Amygdala (tissue), 56 donors: ENCODE results near the gene HOXA10.

ENCODE experiments used
- DNase-seq, 56 donors: peaks; one replicate each; lab custom pipeline; 2025; lab: John Stamatoyannopoulos, UW

HOXA10 gene

DNA sequence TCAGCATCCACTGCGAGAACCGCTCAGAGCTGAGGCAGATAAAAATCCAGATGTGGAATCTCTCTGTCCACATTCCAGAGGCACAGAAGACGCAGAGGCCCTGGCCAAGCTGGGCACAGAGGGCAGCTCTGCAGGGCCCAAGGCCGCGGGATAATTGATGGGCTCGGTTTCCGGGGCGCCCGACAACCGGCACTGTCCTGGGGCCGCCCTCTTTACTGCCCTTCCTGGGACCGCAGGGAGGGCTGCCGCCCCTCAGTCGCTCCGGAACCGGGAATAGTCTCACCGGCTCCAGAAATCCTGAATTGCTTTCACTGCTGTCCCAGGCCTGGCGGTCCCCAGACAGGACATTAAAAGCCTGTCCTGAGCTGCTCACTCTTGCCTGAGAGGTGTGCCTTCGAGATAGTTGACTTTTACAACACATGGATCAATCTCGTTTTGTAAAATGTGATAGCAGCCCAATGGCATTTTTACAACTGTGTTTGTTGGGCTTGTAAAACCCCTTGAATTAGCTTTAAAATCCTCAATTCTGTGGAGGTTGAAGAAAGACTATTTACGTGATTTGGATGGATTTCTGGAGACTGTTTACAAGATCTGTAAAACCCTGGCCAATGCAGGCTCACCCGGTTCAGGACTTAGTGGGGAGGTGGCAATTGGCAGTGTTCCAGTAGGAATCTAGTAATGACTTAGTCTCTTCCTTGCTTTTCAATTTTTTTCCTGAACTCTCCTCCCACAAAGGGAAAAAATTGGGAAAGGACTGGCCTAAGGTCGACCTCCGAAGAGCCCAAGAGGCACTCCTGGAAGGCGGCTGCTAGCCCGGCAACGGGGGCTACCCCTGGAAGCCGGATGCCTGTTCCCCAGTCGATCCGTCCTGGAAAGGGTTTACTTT is 25.1 kb downstream of the HOXA10 start:
- DNase-seq: no peak

DNA sequence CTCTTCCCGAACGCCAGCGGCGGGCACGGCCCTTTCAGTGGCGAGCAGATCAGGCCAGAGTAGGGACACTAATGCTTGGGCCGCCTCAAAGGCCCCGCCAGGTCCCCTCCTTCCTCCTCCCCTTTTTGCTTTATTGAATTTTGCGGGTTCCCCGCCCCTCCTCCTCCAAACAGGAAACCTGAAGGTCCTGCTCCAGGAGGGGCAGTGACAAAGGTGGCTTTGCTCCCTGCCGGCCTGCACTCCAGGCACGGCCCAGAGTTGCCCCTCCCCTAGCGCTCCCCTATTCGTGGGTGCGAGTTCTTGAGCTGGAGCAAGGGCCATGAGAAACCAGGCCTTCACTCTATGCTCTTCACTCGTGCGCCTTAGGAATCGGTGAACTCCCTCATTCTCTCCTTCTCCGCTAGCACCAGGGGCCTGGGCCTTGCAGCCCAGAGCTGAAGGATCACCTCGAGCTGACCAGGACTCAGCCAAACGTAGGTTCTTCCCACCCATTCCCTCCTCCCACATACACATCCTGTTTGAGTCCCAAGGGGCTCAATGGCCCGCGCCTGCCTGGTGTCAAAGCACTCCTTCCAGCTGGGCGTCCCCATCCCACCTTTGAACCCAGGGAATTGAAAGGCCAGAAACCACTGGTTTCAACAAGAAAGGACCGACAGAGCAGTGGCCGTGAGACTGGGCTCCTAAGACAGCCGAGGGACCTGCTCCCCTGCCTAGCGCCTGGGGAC is 25.9 kb downstream of the HOXA10 start:
- DNase-seq: no peak

DNA sequence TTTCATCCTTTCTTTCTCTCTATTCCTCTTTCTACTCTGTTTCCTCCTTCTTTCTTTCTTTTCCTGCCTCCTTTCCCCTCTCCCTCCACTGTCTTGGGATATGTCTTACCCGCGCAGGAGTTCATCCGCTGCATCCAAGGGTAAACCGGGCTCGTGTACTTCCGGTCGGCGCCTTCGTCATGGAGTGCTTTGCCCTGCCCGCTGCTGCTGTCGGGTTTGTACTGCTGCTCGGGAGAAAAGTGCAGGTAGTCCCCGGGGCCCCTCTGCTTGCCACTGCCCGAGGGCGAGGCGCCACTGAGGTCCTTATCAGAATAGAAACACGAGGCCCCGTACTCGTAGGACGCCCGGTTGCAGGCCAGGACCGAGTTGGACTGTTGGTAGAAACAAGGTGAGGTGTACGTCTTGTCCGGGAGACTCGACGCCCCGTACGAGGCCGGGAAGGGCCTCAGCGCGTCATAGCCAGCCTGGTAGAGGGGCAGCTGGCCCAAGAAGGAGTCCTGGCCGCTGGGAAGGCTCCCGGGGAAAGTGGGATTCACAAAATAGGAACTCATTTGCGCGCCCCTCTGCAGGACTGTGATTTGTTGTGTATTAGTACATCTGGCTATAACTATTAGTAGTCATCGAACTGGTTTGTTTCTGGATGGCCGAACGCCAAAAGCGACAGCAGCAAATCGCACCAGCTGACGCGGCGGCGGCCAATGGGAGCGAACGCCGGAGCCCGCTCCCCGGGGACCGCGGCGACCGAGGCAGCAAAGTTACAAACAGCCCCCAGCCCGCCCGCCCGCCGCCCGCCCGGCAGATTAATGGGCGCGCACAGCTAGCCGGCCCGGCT is 26.7 kb downstream of the HOXA10 start, which contains the start of gene HOXA6:
Gene HOXA6 (minus strand): TSS at position 576 of the 832 bp plus-strand sequence. CDS start 25 bp downstream, at position 551.
- DNase-seq: no peak

DNA sequence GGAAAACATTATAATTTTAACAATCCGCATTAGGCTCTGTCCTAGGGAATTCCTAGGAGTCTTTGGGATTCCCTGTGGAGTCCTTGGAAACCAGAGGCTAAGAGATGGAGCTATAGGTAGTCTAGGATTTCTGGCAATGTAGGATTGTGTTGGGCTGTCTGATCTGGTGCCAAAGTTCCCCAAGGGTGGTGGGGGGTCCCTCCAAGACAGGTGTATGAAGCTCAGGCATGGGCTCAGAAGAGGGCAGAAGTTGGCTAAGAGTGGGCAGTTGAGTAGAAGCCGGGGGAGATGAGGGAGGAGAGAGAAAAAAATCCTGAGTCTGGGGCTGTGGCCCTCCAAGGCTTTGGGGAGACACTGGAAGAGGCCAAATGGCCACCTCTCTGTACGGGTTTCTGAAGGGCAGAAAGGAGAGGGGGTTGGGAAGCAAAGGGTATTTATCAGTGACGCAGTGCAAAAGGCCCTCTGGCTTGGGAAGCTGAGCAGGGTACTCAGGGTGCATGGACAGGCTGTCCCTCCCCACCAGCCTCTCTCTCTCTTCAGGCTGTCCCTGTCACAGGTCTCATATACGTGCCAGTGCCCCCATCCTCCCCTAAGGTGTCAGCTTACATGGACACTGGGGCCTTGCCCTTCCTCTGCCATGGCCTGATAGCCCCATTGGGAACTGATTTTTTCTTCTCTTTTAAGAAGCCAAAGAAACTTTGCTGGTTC is 27.5 kb downstream of the HOXA10 start:
- DNase-seq: no peak

DNA sequence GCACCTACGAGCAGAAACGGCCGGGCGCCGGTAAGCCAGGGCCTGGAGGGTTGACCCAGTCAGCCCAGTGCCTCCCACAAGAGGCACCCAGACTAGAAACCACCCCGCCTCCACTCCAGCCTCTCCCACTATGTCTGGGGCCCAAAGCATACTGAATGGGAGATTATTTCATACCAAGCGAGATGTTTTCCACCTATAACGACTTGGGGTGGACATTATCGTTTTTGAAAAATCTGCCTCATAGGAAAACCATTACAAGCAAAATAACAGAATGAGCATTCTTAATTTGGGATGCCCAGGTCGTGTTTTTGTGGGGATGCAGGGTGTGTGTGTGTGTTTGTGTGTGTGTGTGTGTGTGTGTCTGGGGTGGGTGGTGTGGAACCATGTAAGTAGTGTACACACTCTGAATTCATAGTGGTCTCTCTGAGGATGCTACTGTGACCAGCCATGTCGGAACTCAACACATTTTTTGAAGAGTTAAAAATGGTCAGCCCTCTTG is 28.2 kb downstream of the HOXA10 start:
- DNase-seq: no peak

DNA sequence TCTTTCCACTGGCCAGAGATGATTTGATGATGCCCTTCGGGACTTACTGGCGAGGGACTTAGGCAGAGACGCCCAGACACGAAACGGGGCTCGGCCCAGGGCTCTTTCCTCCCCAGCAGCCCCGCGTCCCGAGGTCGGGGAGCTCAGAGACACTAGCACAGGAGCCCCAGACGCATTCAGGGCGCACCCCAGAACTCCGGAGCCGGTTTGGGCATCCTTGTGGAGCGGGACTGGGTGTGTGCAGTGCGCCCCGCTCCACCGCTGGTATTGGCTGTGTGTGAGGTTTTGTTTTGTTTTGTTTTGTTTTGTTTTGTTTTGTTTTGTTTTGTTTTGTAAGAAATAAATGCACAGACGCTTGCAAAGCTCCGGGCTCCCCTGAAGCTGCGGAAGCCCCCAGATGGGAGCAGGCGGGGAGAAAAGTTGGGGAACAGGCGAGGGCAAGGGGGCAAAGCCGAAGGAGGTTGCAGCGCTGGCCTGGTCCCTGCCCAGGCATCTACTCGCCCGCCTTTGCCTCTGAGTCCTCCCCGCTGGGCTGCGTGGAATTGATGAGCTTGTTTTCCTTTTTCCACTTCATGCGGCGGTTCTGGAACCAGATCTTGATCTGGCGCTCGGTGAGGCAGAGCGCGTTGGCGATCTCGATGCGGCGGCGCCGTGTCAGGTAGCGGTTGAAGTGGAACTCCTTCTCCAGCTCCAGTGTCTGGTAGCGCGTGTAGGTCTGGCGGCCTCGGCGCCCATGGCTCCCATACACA is 28.8 kb downstream of the HOXA10 start:
- no peak for DNase-seq

DNA sequence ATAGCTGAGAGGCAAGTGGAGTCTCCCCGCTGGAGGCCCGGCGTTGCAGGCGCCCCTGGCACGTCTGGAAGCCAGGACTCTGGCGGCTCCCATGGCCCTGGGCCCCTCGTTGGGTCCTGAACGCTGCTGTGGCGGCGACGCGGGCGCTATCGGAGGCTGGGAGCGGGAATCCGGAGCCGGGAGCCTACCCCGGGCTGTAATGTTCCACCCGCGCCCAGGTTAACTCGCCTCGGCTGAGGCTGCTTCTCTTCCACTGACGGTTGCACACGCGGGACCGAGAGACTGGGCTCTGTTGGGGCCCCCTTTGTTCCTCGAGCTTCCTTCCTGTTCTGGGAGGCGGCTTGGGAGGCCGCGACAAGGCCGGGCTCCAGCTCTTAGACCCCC is 29.3 kb downstream of the HOXA10 start:
- no peak for DNase-seq

DNA sequence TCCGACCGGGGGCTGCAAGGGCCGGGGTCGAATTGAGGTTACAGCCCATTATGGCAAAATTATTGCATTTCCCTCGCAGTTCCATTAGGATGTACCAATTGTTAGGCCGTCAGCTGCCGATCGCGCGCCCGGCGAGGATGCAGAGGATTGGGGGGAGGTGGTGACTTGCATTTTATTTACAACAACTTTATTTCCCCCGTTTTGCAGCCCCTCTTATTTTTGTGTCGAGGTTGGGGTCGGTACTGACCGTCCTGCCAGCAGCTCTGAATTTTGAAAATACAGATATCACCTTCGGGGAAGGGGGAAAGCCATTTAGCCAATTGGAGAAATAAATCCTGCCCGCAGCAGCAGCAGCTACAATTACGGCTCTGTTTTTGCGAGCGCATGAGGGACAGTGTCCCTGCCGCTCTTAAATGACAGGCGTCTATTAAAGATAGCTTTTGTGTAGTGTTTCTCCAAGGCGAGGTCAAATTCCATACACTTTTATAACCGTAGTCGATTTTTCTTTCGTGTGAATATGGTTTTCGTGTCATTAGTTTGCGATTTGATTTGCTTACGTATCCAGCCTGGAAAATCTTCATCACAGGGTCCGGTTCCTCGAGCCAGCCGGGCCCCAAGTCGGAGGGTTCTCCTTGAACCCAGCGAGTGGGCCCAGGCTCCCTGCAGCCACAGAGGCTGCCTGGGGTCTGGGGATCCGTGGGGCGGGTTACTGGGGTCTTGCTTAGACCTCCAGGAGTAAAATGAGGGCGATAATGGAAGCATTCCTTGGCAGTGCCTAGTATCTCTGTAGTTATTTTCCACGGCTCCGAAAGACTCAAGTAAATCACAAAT is 30.0 kb downstream of the HOXA10 start:
- no peak for DNase-seq

DNA sequence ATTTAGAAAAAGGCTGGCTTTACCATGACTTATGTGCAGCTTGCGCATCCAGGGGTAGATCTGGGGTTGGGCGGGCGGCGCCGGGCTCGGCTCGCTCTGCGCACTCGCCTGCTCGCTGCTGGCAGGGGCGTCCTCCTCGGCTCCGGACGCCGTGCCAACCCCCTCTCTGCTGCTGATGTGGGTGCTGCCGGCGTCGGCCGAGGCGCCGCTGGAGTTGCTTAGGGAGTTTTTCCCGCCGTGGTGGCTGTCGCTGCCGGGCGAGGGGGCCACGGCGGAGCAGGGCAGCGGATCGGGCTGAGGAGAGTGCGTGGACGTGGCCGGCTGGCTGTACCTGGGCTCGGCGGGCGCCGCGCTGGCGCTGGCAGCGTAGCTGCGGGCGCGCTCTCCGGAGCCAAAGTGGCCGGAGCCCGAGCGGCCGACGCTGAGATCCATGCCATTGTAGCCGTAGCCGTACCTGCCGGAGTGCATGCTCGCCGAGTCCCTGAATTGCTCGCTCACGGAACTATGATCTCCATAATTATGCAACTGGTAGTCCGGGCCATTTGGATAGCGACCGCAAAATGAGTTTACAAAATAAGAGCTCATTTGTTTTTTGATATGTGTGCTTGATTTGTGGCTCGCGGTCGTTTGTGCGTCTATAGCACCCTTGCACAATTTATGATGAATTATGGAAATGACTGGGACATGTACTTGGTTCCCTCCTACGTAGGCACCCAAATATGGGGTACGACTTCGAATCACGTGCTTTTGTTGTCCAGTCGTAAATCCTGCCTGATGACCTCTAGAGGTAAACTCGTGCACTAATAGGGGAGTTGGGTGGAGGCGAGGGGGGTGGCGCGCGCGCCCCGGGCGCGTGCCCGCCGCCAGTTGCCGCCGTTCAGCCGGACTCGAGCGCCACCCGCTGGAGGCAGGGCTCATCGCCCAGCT is 30.8 kb downstream of the HOXA10 start, which contains the start of gene HOXA5:
Gene HOXA5 (minus strand): TSS at position 659 of the 927 bp plus-strand sequence. CDS start 74 bp downstream, at position 585.
- no peak for DNase-seq

DNA sequence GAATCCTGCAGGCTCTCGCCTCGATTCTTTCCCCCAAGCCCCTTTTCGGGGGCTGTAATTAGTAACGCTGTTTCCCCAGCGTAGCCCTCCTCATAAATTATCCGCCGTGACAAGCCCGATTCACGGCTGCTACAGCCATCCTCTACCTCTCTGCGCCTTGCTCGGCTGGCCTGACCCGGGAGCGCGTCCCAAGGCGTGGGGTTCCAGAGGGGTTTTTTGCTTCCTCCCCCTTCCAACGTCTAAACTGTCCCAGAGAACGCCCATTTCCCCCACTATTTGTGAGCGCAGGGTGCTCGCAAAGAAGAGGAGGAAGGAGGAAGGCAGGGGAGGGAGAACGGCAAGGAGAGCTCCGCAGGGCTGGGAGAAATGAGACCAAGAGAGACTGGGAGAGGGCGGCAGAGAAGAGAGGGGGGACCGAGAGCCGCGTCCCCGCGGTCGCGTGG is 31.5 kb downstream of the HOXA10 start:
- no peak for DNase-seq

DNA sequence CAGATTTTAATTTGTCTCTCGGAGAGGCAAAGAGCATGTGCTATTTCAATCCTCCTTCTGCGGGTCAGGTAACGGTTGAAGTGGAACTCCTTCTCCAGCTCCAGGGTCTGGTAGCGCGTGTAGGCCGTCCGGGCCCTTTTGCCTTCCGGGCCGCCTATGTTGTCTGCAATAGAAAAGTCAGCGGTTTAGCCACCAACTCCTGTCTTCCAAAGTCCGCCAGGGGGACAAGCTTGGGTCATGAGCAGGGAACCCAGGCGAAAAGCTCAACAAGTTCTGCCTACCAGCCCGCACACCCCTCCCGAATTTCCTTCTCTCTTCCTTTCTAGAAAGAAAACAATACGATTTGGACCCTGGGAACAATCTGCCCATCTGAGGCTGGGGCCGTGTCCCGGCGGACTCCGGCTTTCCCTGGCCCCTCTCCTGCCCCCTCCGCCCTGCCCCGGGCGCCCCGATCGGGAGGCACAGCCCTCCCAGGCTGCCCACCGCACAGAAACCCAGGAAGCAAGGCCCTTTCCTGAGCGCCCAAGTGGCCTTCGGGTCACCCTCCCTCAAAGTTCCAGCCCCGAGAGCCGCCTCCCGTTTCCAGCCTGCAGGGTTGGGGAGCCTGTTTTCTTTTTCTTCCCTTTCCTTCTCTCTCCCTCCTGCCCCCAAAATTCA is 32.1 kb downstream of the HOXA10 start:
- DNase-seq: no peak

DNA sequence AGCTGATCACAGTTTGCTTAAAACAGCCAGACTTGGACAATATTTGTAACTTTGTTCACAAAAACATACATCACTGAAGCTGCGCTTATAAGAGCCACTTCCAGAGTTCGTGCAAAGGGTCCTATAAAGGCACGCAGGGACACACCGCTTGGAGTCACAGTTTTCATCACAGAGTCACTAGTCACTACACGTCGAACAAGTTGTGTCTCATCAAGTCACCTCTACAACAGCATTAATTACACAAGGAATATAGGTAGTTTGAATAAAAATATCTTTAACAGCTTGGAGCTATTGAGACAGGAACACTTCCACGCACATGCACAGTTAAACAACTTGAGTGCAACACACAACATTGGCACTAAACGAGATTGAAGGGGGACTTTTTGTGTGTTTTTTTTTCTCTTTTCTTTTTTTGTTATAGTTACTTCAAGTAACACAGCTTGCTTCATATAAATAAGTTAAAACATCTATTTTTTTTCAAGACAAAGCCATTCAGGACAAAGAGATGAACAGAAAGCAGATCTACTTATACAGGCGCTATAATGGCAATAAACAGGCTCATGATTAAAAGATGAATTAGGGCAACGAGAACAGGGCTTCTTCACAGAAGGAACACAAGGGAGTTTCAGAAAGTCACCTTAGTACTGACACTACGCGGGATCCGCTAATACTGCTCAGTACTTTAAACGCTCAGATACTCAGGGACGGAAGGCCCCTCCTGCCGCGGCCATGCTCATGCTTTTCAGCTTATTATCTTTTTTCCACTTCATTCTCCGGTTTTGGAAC is 32.8 kb downstream of the HOXA10 start:
- DNase-seq: no peak

DNA sequence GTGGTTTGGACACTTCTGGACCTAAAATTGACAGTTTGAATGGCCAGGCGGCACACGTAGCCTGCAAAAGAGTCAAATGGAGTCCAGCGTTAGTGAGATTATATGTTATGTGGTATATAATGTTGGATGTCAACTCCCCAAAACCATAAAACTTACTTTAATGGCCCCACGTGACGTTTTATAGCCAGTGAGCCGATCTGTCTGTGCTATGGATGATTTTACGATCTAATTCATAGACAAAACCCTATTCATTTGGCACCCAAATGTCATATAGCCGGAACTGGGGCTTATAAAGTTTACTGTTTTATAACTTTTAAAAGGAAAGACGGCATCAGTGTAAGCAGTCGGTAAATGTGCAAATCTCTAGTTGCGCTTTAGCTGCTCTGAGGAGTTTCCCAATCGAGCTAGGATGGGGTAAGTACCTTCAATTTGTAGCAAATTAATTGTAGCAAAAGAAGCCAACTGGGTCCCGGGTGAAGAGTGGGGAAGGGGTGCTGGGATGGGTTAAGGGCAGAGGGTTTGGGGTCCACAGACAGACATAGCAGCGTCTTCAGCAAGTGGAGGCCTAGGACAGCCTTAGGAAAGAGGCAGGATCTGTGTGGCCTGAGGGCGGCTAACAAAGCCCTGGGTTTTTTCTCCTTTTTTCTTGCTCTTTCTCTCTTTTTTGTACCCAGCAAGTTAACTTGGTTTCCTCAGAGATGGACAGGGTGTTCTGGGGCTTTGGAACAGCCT is 33.8 kb downstream of the HOXA10 start:
- no peak for DNase-seq

DNA sequence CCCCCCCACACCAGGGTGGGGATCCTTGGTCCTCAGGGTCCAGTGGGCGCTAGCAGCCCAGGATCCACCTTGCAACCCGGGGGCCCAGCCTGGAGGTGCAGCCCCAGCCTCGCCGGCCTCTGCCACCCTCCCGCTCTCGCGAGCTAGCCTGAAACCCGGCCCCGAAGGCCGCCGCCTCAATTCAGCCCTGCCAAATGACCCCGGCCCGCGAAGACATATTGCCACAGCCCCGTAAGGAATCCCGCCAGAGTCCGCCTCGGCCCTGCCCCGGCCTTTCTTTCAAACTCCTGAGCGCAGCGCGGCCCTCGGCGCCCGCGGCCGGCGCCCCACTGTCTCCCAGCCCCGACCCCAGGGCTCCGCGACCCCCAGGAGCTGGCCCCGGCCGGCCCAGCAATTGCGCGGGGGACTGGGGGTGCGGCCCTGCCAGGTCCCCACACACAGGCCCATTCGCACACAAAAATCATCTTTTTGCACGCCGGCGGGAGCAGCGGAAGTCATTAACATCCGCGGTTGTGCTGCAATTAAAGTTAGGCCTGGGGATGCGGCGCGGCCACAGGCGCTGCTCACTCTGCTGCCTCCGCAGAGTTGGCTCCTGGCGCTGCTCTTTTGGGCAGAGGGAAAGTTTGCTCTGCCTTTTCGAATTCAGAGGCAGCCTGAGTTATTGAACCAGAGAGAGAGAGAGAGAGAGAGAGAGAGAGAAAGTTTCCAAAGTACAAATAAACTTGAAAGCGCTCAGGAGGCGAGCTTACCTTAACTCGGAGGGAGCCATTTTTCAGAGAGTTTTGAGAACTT is 34.6 kb downstream of the HOXA10 start:
- no peak for DNase-seq
